ENCODE results near the gene PARP16. TPM values are rescaled to one million over a fixed set of nuclear protein-coding genes. Genes with fewer than 3 reads are reported as not detected.

Gene PARP16
- total RNA-seq, 6 experiments from 2014 or later, result 6.9 to 11.3 (median 8.5) TPM

GRCh38 chr15:65212097-65212496 is 74.6 kb downstream of the PARP16 start:
- no peaks in the 10 kb centered on the region for H3K4me1 ChIP-seq
- no peaks in the 10 kb centered on the region for H3K36me3 ChIP-seq
- no peak for ATAC-seq
- H3K27ac ChIP-seq, result no peak overlapping the region
- no peak overlapping the region for H3K4me3 ChIP-seq
- WGBS (ENCODE audit: insufficient coverage, low coverage, low lambda C conversion rate, missing lambda C conversion rate), result no CpG with 5 or more reads among the region's 5 CpGs
- H3K27me3 ChIP-seq, result no peaks in the 10 kb centered on the region
- intact Hi-C loops (cut with DNase I), result no loop called here
- H3K9me3 ChIP-seq, result no peaks in the 10 kb centered on the region
- peak in 1 of 4 donors; percentile 27 for TF ChIP-seq CTCF (IDR thresholded peaks at IDR 0.05)
- no peak for TF ChIP-seq POLR2A (IDR thresholded peaks at IDR 0.05)
- no peak for DNase-seq

- DNase-seq (no peak), ATAC-seq (peak in 2 of 4 donors; percentile 20 to 22)
- TF ChIP-seq POLR2A (IDR thresholded peaks at IDR 0.05), result no peak
- no peak for TF ChIP-seq CTCF (IDR thresholded peaks at IDR 0.05)
- Histone ChIP-seq H3K36me3 (no peaks in the 10 kb centered on the region), H3K27ac (no peak overlapping the region), H3K9me3 (no peaks in the 10 kb centered on the region), H3K27me3 (no peaks in the 10 kb centered on the region), H3K4me1 (no peaks in the 10 kb centered on the region), H3K4me3 (no peak overlapping the region)
- intact Hi-C loops (cut with DNase I), result no loop called here
- no CpG with 5 or more reads among the region's 6 CpGs for WGBS (ENCODE audit: insufficient coverage, low coverage, low lambda C conversion rate, missing lambda C conversion rate)
Observed at GRCh38 chr15:65211482-65211982, 75.2 kb downstream of the PARP16 start.

- DNase-seq, result no peak
- Histone ChIP-seq H3K36me3 (no peaks in the 10 kb centered on the region), H3K4me1 (no peaks in the 10 kb centered on the region), H3K4me3 (no peak within 1 kb of the TSS), H3K27ac (no peak within 1 kb of the TSS), H3K9me3 (no peaks in the 10 kb centered on the region), H3K27me3 (no peaks in the 10 kb centered on the region)
- TF ChIP-seq CTCF (IDR thresholded peaks at IDR 0.05), result no peak
- TF ChIP-seq POLR2A (IDR thresholded peaks at IDR 0.05), result no peak
- ATAC-seq, result peak in 1 of 4 donors; percentile 11
- 83% methylated on average over 4 of the region's 8 CpGs for WGBS (ENCODE audit: insufficient coverage, low coverage, low lambda C conversion rate, missing lambda C conversion rate)
- intact Hi-C loops (cut with DNase I), result no loop called here
Observed at GRCh38 chr15:65210770-65211481, 75.8 kb downstream of the PARP16 start, which contains the start of gene CILP. Gene CILP (minus strand): TSS chr15:65211473. CDS start chr15:65209755, 1,718 bp downstream.

GRCh38 chr15:65209701-65210643 is 76.7 kb downstream of the PARP16 start:
- H3K27ac ChIP-seq, result no peak overlapping the region
- intact Hi-C loops (cut with DNase I), result loop anchor here in 1 of 2 donors (10.0 kb wide), 1 partner anchor 55 kb away; no protein-coding TSS in a partner anchor
- no peaks in the 10 kb centered on the region for H3K27me3 ChIP-seq
- DNase-seq (no peak), ATAC-seq (peak in 2 of 4 donors; percentile 6 to 15)
- 83% methylated on average over 13 of the region's 17 CpGs for WGBS (ENCODE audit: insufficient coverage, low coverage, low lambda C conversion rate, missing lambda C conversion rate)
- TF ChIP-seq POLR2A (IDR thresholded peaks at IDR 0.05), result no peak
- no peak for TF ChIP-seq CTCF (IDR thresholded peaks at IDR 0.05)
- no peaks in the 10 kb centered on the region for H3K36me3 ChIP-seq
- H3K4me1 ChIP-seq, result no peaks in the 10 kb centered on the region
- H3K9me3 ChIP-seq, result no peaks in the 10 kb centered on the region
- no peak overlapping the region for H3K4me3 ChIP-seq

Data from right lobe of liver (tissue), 6 donors.